Non-pigmented ciliary epithelial cell (primary cell): ENCODE measurements around the gene TNS1.
"Not testable (repeated sequence)": the region's sequence is repeated elsewhere in the genome, so short reads cannot be mapped to it uniquely, and the experiment has no call there.

ENCODE experiments used
- DNase-seq: peaks from one replicate; pipeline ENCODE4 v3.0.0-alpha.2; 2010; ENCODE audit warnings: low read depth

The TNS1 gene

GRCh38 chr2:217797165-217797564 lies 205.6 kb downstream of the TNS1 start:
- DNase-seq: no peak

DNA sequence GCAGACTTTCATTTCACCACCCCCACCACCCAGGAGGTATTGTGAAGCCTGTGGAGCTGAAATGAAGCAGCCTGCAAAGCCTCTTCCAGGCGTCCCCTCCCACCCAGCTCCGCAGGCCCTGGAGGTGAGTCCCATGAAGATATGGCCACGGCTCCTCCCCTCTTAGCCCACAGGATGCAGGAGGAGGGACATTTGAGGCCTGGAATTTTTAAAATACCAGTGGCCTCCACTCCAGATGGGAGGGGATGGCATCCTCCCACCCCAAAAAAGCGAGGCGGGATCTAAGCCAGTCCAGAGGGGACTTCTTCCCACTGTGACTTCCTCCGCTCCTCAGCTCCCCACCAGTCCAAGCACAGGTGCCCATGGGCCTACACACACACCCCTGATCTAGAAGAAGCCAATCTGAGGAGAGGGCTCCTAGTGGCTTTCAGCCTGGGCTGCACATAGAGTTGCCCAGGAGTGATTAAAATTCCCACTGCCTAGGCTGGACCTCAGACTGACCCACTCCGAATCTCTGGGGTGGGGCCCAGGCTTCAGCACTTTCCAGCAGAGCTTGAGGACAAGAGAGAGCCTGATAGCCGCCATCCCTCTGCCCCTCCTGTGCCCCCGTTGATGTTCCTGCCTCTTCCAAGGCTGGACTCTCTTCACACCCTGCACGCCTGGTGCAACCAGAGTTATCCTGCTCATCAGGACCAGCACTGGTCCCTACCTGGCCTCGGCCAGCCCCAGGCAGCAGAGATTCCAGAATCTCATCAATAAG lies 206.9 kb downstream of the TNS1 start:
- no peak for DNase-seq

DNA sequence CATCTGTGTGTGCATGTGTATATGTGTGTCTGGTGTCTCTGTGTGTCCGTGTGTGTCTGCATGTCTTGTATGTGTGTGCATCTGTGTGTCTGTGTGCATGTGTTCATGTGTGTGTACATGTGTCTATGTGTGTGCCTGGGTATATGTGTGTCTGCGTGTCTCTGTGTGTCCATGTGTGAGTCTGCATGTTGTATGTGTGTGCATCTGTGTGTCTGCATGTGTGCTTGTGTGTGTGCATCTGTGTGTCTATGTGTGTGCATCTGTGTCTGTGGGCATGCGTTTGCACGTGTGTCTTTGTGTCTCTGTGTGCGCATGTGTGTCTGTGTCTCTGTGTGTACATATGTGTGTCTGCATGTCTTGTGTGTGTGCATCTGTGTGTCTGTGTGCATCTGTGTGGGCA lies 207.7 kb downstream of the TNS1 start:
- no peak for DNase-seq

- DNase-seq: no peak
These were observed 208.4 kb downstream of the TNS1 start for GRCh38 chr2:217794133-217794986.

GRCh38 chr2:217793566-217794132 lies 209.1 kb downstream of the TNS1 start:
- no peak for DNase-seq

- DNase-seq: no peak
These were observed 209.9 kb downstream of the TNS1 start for GRCh38 chr2:217792626-217793527.

DNA sequence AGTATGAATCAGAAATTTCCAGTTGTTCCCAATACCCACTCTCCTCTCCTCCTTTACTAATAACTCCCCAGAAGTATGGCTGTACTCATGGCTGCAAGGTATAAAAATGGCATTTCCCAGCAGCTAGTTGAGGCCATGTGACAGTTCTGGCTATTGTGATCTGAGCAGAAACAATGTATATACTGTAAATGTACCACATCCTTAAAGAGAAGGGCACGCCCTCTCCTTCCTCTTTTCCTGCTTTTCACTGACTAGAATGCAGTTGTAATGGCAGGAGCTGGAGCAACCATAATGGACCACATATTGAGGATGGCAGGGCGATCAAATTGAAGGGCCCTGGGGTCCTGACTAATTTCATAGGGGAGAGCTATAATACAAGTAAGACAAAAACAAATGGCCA lies 211.2 kb downstream of the TNS1 start:
- no peak for DNase-seq

GRCh38 chr2:217790681-217791392 lies 212.0 kb downstream of the TNS1 start:
- DNase-seq: peak; percentile 55

DNA sequence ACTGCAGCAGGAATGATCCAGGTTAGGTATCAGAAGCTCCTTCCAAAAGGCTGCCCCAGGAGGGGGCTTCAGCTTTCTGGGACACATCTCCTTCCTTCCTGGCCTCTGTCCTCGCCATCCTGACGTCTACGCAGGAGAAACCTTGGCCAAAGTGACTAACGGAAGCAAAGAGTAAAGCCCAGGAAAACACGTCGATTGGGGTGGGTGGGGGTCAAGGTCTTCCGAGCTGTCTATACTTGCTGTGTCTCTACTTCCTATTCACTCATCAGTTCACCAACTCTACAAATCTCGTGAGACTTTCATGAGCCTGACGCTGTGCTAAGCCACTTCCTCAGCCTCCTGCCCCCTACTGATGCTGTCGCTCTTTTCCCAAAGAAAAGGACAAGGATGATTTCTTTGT lies 212.6 kb downstream of the TNS1 start:
- DNase-seq: no peak

DNA sequence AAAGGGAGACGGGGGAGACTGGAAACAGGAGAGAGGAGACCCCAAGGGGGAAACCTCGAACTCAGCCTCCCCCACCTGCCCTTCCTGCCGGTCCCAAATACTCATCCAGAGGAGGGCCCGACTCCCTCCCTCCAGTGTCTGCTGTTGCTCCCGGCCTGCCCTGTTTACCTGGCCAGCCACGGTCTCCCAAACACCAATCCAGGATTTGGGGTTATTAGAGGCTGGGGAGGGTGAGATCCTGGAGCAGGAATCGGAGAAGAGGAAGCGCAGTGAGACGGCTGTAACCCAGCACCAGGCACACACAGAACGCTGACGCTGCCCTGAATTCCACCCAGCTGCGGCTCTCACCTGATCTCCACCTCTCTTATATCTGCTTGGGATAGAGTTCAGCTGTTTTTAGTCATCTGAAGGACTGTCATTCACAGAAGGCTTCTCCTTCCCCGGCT lies 213.0 kb downstream of the TNS1 start:
- no peak for DNase-seq

- no peak for DNase-seq
These were observed 213.6 kb downstream of the TNS1 start for GRCh38 chr2:217789003-217789735.

DNA sequence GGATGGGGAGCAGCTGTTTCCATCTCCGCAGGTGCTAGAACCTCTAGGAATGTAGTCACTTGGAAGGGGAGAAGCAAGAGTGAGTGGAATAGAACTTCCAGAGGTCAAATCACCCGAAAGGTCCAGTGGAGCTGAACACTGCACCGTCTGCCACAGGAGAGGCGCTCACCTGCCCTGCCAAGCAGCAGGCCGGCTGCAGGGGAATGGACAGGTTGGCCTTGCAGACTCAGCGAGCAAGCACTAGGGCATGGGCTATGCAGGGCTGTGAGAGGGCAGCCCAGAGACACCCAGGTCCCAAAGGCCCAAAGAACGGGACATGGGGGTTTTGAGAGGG lies 214.2 kb downstream of the TNS1 start:
- DNase-seq: no peak

GRCh38 chr2:217787160-217787877 lies 215.5 kb downstream of the TNS1 start:
- DNase-seq: no peak

- not testable (repeated sequence) for DNase-seq
These were observed 216.2 kb downstream of the TNS1 start for GRCh38 chr2:217786560-217786959.

DNA sequence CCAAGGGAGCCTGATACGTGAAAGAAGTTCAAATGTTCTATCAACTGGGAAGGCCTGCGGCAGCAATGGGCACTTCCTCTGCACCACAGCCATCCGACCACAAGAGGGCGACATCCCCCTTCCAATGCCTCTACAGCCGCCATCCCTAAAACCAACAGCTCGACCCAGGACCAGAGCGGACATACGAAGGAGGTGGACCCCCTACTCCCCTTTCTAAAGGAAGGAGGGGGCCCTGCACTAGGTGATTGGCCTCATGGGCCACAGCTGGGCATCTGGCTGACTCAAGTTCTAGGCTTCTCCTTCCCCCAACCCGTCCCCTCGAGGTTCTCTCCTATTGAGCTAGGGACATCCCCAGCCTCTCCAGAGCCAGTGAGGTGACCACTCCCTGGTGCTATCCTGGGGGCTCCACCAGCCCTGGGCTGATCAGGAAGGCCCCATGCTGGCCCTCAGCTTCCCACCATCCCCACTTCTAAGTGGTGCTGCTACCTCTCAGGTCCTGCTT lies 217.2 kb downstream of the TNS1 start:
- no peak for DNase-seq

- no peak for DNase-seq
These were observed 217.7 kb downstream of the TNS1 start for GRCh38 chr2:217784996-217785543.

- DNase-seq: no peak
These were observed 219.6 kb downstream of the TNS1 start for GRCh38 chr2:217783243-217783642.

- no peak for DNase-seq
These were observed 224.9 kb downstream of the TNS1 start for GRCh38 chr2:217777906-217778305.

- no peak for DNase-seq
These were observed 226.2 kb downstream of the TNS1 start for GRCh38 chr2:217776631-217777030.
